ENCODE results near the gene UGT1A10. TPM values are rescaled to one million over a fixed set of nuclear protein-coding genes. Genes with fewer than 3 reads are reported as not detected.

The UGT1A10 gene
- total and polyA plus RNA-seq, 10 of the 15 experiments (the other 5 are each of a cell fraction or from before 2014, with no cell fraction given): not detected

GRCh38 chr2:233814056-233814835, 178.0 kb downstream of the UGT1A10 start:
- H3K4me3 ChIP-seq: no peak overlapping the region
- no peak overlapping the region for H3K27ac ChIP-seq (ENCODE audit: control insufficient read depth, insufficient read depth)
- no peak overlapping the region for H3K9ac ChIP-seq (ENCODE audit: control insufficient read depth, insufficient read depth, low read length)
- WGBS (ENCODE audit: insufficient coverage, insufficient replicate concordance, low lambda C conversion rate, missing lambda C conversion rate): 17% methylated on average over 2 of the region's 2 CpGs
- no peaks in the 10 kb centered on the region for H3K79me2 ChIP-seq (ENCODE audit: control insufficient read depth, insufficient read depth, low read length)
- BruUV-seq (replicated peaks): no TSS peak
- no peaks in the 10 kb centered on the region for H3K4me1 ChIP-seq (ENCODE audit: control insufficient read depth, insufficient read depth, low read length)
- SMC1A ChIA-PET (ENCODE audit: uncharacterized antibody, unreplicated experiment): no interaction called here
- RAD21 ChIA-PET (ENCODE audit: unreplicated experiment): no interaction called here
- no peak overlapping the region for H3K4me2 ChIP-seq (ENCODE audit: control insufficient read depth, insufficient read depth)
- FAIRE-seq (no peak), ATAC-seq (0 out of 3 replicates have a peak, but pooled peaks have one; percentile 44), DNase-seq (ENCODE audit: low read depth, low spot score) (no peak)
- H3K27me3 ChIP-seq (replicated peaks in 1 of 2; ENCODE audit: control insufficient read depth in 2 of 2, insufficient read depth in 2 of 2, low read length in 1 of 2): no peaks in the 10 kb centered on the region; a peak in 3 of 4 replicates
- POLR2A ChIA-PET: no interaction called here
- no peaks in the 10 kb centered on the region for H3K9me3 ChIP-seq (replicated peaks; ENCODE audit: control insufficient read depth, insufficient read depth, low read length)
- TF ChIP-seq DPF2 (IDR thresholded peaks at IDR 0.05): no peak
- no peak for TF ChIP-seq RAD51 (IDR thresholded peaks at IDR 0.05)
- TF ChIP-seq ZZZ3 (IDR thresholded peaks at IDR 0.05; ENCODE audit: control insufficient read depth, insufficient read length, low read depth): no peak
- peak; percentile 53 for TF ChIP-seq HCFC1 (IDR thresholded peaks at IDR 0.05; ENCODE audit: low read length)
- no peak for TF ChIP-seq ETV6 (conservative IDR thresholded peaks at IDR 0.05 in 1 of 2, IDR thresholded peaks at IDR 0.05 in 1 of 2; ENCODE audit: borderline replicate concordance in 1 of 2, low read depth in 1 of 2)
- TF ChIP-seq EP300 (IDR thresholded peaks at IDR 0.05; ENCODE audit: borderline replicate concordance in 1 of 2, control insufficient read depth in 1 of 2, low read depth in 2 of 2, low read length in 2 of 2): no peak
- no peak for TF ChIP-seq ZNF207 (IDR thresholded peaks at IDR 0.05; ENCODE audit: borderline replicate concordance)
- no peak for TF ChIP-seq SMC3 (IDR thresholded peaks at IDR 0.05; ENCODE audit: borderline replicate concordance, low read length)
- TF ChIP-seq KLF5 (IDR thresholded peaks at IDR 0.05; ENCODE audit: partially characterized antibody): no peak
- peak; percentile 61 for TF ChIP-seq SIX5 (IDR thresholded peaks at IDR 0.05; ENCODE audit: low read depth, low read length, severe bottlenecking)
- TF ChIP-seq WRNIP1 (IDR thresholded peaks at IDR 0.05; ENCODE audit: borderline replicate concordance, low read depth, low read length): no peak
- no peak for TF ChIP-seq IRF3 (IDR thresholded peaks at IDR 0.05)
- TF ChIP-seq USF1 (IDR thresholded peaks at IDR 0.05; ENCODE audit: borderline replicate concordance, extremely low read length, insufficient read depth, low read depth, low read length): peak; percentile 63
- TF ChIP-seq FOS (IDR thresholded peaks at IDR 0.05; ENCODE audit: borderline replicate concordance, extremely low read depth, insufficient read length): no peak
- no peak for TF ChIP-seq JUND (IDR thresholded peaks at IDR 0.05; ENCODE audit: low read depth, low read length)
- TF ChIP-seq RB1 (IDR thresholded peaks at IDR 0.05; ENCODE audit: borderline replicate concordance): no peak
- in situ Hi-C loops (cut with MboI) (no loop called here), intact Hi-C loops (cut with micrococcal nuclease; ENCODE audit: unreplicated experiment) (no loop called here)
- H3K36me3 ChIP-seq (ENCODE audit: control insufficient read depth in 2 of 2, insufficient read depth in 2 of 2, low read length in 1 of 2): no peaks in the 10 kb centered on the region
- H2AFZ ChIP-seq (ENCODE audit: control insufficient read depth, low read depth, low read length): no peak overlapping the region
- CTCF ChIA-PET: no interaction called here
- no peaks in the 10 kb centered on the region for H4K20me1 ChIP-seq (ENCODE audit: control insufficient read depth, insufficient read depth)

All from GM12878 (cell line).